Stimulated activated CD4-positive, alpha-beta T cell treated with anti-CD3 and anti-CD28 coated beads, Interleukin-15, amount 100 ng/mL, for 1 hour (primary cell): ENCODE results near the gene DOCK1.

Source experiments
- DNase-seq, 2 donors: peaks; one replicate each; pipeline ENCODE4 v3.0.0-alpha.2; 2020; ENCODE audit warnings: low read depth in 1 of 2, low spot score in 1 of 2

Gene DOCK1

GRCh38 chr10:127444155-127444554 lies 538.9 kb downstream of the DOCK1 start:
- DNase-seq: no peak

GRCh38 chr10:127447197-127447596 lies 542.0 kb downstream of the DOCK1 start:
- no peak for DNase-seq

GRCh38 chr10:127449490-127449889 lies 544.3 kb downstream of the DOCK1 start:
- no peak for DNase-seq

GRCh38 chr10:127450644-127451043 lies 545.4 kb downstream of the DOCK1 start:
- no peak for DNase-seq

GRCh38 chr10:127451628-127452027 lies 546.4 kb downstream of the DOCK1 start:
- no peak for DNase-seq

GRCh38 chr10:127452568-127452967 lies 547.3 kb downstream of the DOCK1 start:
- DNase-seq: no peak

GRCh38 chr10:127453706-127454105 lies 548.5 kb downstream of the DOCK1 start:
- DNase-seq: no peak

GRCh38 chr10:127456122-127456521 lies 550.9 kb downstream of the DOCK1 start:
- DNase-seq: no peak

GRCh38 chr10:127458016-127458810 lies 553.0 kb downstream of the DOCK1 start:
- DNase-seq: no peak

GRCh38 chr10:127458829-127459228 lies 553.6 kb downstream of the DOCK1 start:
- DNase-seq: no peak

GRCh38 chr10:127459918-127460317 lies 554.7 kb downstream of the DOCK1 start:
- no peak for DNase-seq

GRCh38 chr10:127462643-127463295 lies 557.5 kb downstream of the DOCK1 start:
- DNase-seq: no peak

GRCh38 chr10:127463548-127463947 lies 558.3 kb downstream of the DOCK1 start:
- DNase-seq: no peak

- DNase-seq: no peak
Observed at GRCh38 chr10:127464561-127464960, 559.3 kb downstream of the DOCK1 start.

GRCh38 chr10:127467811-127468210 lies 562.6 kb downstream of the DOCK1 start:
- no peak for DNase-seq

GRCh38 chr10:127468632-127469031 lies 563.4 kb downstream of the DOCK1 start:
- DNase-seq: no peak

- no peak for DNase-seq
Observed at GRCh38 chr10:127470911-127471310, 565.7 kb downstream of the DOCK1 start.

- no peak for DNase-seq
Observed at GRCh38 chr10:127472976-127473375, 567.7 kb downstream of the DOCK1 start.

- no peak for DNase-seq
Observed at GRCh38 chr10:127474501-127474900, 569.3 kb downstream of the DOCK1 start.

GRCh38 chr10:127485153-127485857 lies 580.1 kb downstream of the DOCK1 start:
- no peak for DNase-seq

GRCh38 chr10:127486355-127486754 lies 581.1 kb downstream of the DOCK1 start:
- DNase-seq: no peak

GRCh38 chr10:127492607-127493250 lies 587.5 kb downstream of the DOCK1 start:
- DNase-seq: no peak
